ENCODE measurements around the gene RRP12.

Gene RRP12

DNA sequence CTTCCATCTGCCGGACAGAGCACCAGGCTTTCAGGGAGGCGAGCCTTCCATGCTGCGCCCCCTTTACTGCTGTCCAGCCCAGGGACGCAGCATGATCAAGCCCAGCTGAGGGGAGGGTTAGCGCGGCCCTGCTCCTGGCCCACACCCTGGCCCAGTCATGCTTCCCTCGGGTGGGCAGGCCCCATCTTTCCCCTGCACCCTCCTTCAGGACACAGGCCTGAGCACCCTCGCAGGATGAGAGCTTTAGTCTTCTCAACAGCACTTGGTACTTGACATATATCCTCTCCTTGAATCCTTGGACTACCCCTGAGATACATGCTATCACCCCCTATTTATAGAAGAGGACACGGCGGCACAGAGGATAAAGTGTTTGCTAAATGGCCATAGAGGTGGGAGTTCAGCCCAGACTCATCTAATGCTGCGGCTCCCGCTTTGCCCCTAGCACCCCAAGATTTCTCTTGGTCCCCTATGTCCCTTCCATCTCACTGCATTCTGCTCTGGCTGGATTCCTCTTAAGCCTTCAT, 34.0 kb downstream of the RRP12 start:
- no peaks in the 10 kb centered on the region for H3K79me2 ChIP-seq (ENCODE audit: insufficient read depth, low read depth)
- no peaks in the 10 kb centered on the region for H3K4me1 ChIP-seq (ENCODE audit: low read depth, poor library complexity, severe bottlenecking)
- H3K27ac ChIP-seq = no peak overlapping the region
- H3K9ac ChIP-seq = no peak overlapping the region
- H3K4me3 ChIP-seq (IDR thresholded peaks at IDR 0.05; ENCODE audit: insufficient read depth, low read depth, low read length) = no peak overlapping the region
- H2AFZ ChIP-seq (ENCODE audit: low read depth) = no peak overlapping the region
- TF ChIP-seq, protein P1, sequence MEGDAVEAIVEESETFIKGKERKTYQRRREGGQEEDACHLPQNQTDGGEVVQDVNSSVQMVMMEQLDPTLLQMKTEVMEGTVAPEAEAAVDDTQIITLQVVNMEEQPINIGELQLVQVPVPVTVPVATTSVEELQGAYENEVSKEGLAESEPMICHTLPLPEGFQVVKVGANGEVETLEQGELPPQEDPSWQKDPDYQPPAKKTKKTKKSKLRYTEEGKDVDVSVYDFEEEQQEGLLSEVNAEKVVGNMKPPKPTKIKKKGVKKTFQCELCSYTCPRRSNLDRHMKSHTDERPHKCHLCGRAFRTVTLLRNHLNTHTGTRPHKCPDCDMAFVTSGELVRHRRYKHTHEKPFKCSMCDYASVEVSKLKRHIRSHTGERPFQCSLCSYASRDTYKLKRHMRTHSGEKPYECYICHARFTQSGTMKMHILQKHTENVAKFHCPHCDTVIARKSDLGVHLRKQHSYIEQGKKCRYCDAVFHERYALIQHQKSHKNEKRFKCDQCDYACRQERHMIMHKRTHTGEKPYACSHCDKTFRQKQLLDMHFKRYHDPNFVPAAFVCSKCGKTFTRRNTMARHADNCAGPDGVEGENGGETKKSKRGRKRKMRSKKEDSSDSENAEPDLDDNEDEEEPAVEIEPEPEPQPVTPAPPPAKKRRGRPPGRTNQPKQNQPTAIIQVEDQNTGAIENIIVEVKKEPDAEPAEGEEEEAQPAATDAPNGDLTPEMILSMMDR (conservative IDR thresholded peaks at IDR 0.05; ENCODE audit: low read depth, low read length) = no peak
- no peaks in the 10 kb centered on the region for H3K27me3 ChIP-seq (ENCODE audit: insufficient read depth, low read depth)
- H3K36me3 ChIP-seq (ENCODE audit: insufficient read depth) = no peaks in the 10 kb centered on the region; the same call in 1 of the 2 replicates
- no peak overlapping the region for H3K4me2 ChIP-seq
- H4K20me1 ChIP-seq (ENCODE audit: insufficient read depth) = no peaks in the 10 kb centered on the region

DNA sequence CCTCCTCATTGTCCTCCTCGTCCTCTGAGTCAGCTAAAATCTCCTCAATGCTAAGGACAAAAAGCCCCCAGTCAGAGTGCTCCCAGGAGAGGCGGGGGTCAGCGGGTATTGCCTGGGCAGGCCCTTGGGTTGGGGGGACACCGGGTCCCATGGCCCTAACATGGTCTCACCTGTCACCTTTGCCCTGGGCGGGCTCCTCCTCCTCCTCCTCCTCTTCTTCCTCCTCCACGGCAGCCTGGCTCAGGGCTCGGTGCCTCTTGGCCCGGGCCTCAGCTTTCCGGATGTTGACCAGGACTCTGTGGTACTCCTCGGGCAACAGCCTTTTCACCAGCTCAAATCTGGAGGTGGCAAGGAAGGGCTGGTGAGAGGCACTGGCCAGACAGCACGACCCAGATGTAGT, 34.6 kb downstream of the RRP12 start:
- no peak overlapping the region for H3K27ac ChIP-seq

DNA sequence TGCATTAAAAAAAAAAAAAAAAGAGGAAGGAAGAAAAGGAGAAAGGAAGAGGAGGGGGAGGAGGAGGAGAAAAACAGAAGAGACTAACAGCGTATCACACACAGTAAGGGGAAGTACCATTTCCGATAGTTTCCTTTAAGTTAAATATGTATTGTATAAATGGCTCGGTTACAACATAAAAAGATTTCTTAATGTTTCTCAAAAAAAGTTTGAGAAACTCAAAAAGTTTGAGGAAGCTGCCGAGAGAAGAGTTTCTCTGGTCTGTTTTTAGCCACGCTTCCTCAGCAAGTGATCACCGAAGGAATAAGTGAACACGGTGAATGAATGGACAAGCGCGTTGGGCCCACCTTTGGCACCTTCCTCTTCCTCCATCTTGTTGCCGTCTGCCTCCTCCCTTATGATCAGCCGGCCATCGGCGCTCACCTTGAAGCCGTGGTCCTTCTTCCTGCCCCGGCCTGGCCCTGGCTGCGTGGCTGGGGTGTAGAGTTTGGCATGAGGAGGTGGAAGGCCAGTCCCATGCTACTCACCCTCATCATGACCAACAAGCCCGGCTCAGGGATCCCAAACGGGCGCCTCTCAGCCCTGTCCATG, 35.3 kb downstream of the RRP12 start:
- TF ChIP-seq, protein P1 (conservative IDR thresholded peaks at IDR 0.05; ENCODE audit: low read depth, low read length) = no peak
- Histone ChIP-seq H4K20me1 (ENCODE audit: insufficient read depth) (no peaks in the 10 kb centered on the region), H3K4me3 (IDR thresholded peaks at IDR 0.05; ENCODE audit: insufficient read depth, low read depth, low read length) (no peak overlapping the region), H3K4me1 (ENCODE audit: low read depth, poor library complexity, severe bottlenecking) (no peaks in the 10 kb centered on the region), H3K9ac (no peak overlapping the region), H3K27ac (no peak overlapping the region), H3K36me3 (ENCODE audit: insufficient read depth) (no peaks in the 10 kb centered on the region), H3K79me2 (ENCODE audit: insufficient read depth, low read depth) (no peaks in the 10 kb centered on the region), H3K27me3 (ENCODE audit: insufficient read depth, low read depth) (no peaks in the 10 kb centered on the region), H3K4me2 (no peak overlapping the region), H2AFZ (ENCODE audit: low read depth) (no peak overlapping the region)

More for the DNA sequence above, 34.6 kb downstream of the RRP12 start:
- no peak overlapping the region for H3K4me3 ChIP-seq (IDR thresholded peaks at IDR 0.05; ENCODE audit: insufficient read depth, low read depth, low read length)
- H3K27me3 ChIP-seq (ENCODE audit: insufficient read depth, low read depth) = no peaks in the 10 kb centered on the region
- H3K36me3 ChIP-seq (ENCODE audit: insufficient read depth) = no peaks in the 10 kb centered on the region; the same call in 1 of the 2 replicates
- H3K79me2 ChIP-seq (ENCODE audit: insufficient read depth, low read depth) = no peaks in the 10 kb centered on the region
- H4K20me1 ChIP-seq (ENCODE audit: insufficient read depth) = no peaks in the 10 kb centered on the region
- H3K4me2 ChIP-seq = no peak overlapping the region
- H3K4me1 ChIP-seq (ENCODE audit: low read depth, poor library complexity, severe bottlenecking) = no peaks in the 10 kb centered on the region
- no peak overlapping the region for H3K9ac ChIP-seq
- H2AFZ ChIP-seq (ENCODE audit: low read depth) = no peak overlapping the region
- TF ChIP-seq, protein P1 (conservative IDR thresholded peaks at IDR 0.05; ENCODE audit: low read depth, low read length) = no peak

DNA sequence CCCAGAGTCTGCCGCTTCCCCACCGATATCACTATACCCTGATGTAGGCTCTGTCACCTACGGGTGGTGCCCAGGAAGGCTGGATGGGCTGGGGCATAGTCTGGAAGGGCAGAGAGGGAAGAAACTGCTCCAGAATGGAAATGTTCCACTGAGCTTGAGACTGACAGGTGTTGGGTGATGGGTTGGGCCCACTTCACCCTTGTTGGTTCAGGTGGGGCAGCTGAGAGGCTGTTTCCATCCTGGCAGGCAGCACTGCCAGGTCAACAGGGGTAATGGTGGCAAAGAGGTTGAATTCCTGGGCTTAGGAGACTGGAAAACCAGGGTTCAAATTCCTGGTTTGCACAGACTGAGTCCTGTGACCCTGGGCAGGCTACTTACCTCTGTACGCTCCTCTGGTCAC, 38.1 kb downstream of the RRP12 start:
- H3K4me1 ChIP-seq (ENCODE audit: low read depth, poor library complexity, severe bottlenecking) = no peaks in the 10 kb centered on the region

More for the DNA sequence above, 38.1 kb downstream of the RRP12 start:
- TF ChIP-seq, protein P1 (conservative IDR thresholded peaks at IDR 0.05; ENCODE audit: low read depth, low read length) = no peak
- Histone ChIP-seq H3K4me3 (IDR thresholded peaks at IDR 0.05; ENCODE audit: insufficient read depth, low read depth, low read length) (no peak overlapping the region), H2AFZ (ENCODE audit: low read depth) (no peak overlapping the region), H3K36me3 (ENCODE audit: insufficient read depth) (no peaks in the 10 kb centered on the region; the same call in 1 of the 2 replicates), H4K20me1 (ENCODE audit: insufficient read depth) (no peaks in the 10 kb centered on the region), H3K79me2 (ENCODE audit: insufficient read depth, low read depth) (no peaks in the 10 kb centered on the region), H3K27ac (no peak overlapping the region), H3K4me2 (no peak overlapping the region), H3K9ac (no peak overlapping the region), H3K27me3 (ENCODE audit: insufficient read depth, low read depth) (no peaks in the 10 kb centered on the region)
